Middle frontal gyrus (tissue), 1 donor: ENCODE data around the gene CEACAM16.
"Not testable (repeated sequence)": the region's sequence is repeated elsewhere in the genome, so short reads cannot be mapped to it uniquely, and the experiment has no call there.

Source experiments
- DNase-seq: peaks from one replicate; pipeline ENCODE4 v3.0.0-alpha.2; 2015; ENCODE audit warnings: low spot score; ENCODE audit errors: extremely low spot score

Gene CEACAM16

DNA sequence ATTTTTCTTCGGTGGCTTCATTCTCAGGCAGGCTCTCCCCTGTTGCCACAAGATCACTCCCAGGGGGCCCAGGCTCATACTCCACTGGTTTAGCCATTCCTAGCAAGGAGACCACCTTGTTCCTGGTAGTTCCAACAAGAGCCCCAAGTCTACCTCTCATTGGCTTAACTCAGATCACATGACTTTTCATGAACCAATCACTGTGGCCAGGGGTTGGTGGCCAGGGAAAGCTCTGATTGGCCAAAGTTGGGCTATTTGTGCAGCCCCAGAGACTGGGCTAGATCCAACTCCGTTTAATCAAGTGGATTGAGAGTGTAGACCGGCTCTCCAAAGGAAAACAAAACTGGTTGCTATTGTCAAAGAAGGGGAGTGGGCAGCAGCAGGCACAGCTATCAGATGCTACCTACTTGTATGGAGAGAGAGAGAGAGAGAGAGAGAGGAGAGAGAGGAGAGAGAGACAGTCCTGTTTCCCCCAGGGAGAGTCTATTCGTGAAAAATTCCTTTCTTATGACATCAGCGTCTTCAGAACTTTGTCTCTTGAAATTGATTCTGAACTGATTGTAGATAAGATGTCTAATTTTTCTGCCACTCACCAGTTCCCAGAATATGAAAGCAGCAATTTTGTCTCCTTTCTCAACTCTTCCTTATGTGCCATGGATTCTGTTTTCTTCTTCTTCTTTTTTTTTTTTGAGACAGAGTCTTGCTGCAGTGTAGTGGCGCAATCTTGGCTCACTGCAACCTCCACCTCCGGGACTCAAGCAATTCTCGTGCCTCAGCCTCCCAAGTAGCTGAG lies 21.7 kb upstream of the CEACAM16 start:
- no peak for DNase-seq

- no peak for DNase-seq
These were observed 18.4 kb upstream of the CEACAM16 start for GRCh38 chr19:44680536-44680935.

DNA sequence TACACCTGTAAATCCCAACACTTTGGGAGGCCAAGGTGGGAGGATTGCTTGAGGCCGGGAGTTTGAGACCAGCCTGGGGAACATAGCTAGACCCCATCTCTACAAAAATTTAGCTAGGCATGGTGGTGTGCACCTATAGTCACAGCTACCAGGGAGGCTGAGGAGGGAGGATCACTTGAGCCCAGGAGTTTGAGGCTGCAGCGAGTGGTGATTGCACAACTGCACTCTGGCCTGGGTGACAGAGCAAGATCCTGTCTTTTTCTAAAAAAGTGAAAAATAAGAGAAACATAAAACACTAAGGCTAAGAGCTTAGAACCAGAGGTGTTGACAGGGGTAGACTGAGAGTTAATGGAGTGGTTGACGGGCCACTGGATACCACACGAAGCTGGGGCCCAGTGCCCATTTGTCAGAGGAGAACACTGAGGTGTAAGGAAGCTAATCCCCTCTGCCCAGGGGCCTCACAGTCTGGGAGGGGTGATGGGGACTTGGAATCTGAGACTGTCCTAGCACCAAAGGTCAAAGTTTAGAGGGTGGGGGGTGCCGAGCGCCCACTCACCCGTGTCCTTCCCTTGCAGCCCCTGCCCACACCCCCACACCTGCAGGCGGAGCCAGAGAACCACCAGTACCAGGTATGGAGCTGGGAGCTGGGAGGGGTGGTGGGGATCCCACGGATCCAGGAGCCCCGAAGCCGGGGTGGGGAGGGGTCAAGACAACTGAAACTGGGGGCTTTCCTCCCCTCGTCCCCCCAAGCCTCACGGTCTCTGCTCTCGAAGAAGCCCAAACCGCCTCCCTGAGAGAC lies 16.8 kb upstream of the CEACAM16 start:
- DNase-seq, result no peak

DNA sequence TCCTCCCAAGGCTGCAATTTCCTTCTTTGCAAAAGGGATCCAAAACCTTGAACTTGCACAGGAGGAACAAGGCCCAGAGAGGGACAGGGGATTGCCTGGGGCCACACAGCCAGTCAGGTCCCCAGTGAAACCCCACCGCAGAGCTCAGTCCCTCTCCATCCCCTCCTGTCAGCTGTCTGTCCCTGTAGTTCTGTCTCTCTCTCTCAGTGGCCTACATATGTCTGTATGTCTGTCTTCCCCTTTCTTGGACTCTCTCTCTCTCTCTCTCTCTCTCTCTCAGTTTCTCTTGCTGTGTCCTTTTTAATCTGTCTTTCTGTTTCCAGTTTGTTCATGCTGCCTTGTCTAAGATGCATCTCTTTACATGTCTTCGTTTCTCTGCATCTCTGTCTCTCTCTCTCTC lies 16.1 kb upstream of the CEACAM16 start:
- no peak for DNase-seq

DNA sequence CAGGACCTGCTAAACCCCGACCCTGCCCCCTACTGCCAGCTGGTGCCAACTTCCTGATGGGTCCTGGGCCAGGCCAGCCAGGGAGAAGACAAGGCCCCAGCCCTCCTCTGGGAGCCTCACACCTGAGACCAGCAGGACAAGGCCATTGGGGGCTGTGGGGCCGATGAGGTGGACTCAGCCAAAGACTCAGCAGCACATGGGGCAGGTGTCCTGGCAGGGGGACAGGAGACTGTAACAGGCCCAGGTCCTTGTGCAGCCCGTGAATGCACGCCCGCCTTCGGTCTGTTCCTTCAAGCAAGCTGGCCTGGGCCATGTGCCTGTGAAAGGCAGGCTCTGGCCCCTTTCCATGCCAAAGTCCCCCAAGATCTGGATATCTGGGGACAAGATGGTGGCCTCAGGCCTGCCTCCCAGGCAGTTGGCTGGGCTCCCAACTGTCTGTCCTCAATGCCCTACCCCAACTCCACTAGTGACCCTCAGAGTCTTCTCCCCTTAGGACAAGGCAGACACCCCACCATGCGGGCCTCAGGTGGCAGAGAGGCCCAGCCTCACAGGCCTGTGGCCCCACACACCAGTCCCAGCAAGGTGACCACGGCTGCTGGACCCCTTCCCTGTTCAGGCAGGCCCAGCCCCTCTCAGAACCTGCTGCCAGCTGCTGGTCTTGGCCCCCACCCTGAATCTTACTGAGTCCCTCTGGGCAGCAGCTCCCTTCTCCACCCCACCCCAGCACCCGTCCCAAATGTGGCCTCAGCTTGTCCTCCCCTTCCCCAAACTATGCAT lies 15.3 kb upstream of the CEACAM16 start:
- DNase-seq, result no peak

GRCh38 chr19:44684396-44684795 lies 14.6 kb upstream of the CEACAM16 start:
- not testable (repeated sequence) for DNase-seq

GRCh38 chr19:44684892-44685863 lies 13.8 kb upstream of the CEACAM16 start:
- no peak for DNase-seq

GRCh38 chr19:44685877-44686276 lies 13.1 kb upstream of the CEACAM16 start:
- DNase-seq, result no peak

DNA sequence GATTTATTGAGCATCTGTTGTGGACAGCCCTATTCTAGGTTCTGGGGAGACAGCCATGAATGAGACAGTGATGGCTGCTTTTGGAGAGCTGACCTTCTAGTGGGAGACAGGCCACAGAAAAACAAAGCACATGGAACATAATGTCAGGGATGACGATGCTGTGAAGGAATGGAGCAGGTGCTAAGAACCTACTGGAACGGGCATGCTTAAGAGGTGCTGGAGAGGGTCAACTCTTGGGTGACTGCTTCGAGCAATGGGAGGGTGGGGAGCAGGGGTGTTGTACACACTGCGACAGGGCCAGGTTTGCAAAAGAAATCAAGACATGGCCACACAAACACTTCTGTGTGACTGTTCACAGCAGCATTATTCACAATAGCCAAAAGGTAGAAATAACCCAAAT lies 12.1 kb upstream of the CEACAM16 start:
- no peak for DNase-seq

DNA sequence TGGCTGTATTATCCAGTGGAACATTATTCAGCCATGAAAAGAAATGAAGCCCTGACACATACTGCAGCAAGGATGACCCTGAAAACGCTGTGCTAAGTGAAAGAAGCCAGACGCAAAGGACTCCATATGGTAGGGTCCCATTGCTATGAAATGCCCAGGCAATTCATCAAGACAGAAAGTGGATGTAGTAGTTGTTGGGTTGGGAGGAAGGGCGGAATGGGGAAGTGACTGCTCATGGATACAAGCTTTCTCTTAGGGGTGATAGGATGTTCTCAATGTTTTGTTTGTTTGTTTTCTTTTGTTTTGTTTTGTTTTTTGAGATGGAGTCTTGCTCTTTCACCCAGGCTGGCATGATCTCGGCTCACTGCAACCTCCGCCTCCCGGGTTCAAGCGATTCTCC lies 11.1 kb upstream of the CEACAM16 start:
- no peak for DNase-seq

DNA sequence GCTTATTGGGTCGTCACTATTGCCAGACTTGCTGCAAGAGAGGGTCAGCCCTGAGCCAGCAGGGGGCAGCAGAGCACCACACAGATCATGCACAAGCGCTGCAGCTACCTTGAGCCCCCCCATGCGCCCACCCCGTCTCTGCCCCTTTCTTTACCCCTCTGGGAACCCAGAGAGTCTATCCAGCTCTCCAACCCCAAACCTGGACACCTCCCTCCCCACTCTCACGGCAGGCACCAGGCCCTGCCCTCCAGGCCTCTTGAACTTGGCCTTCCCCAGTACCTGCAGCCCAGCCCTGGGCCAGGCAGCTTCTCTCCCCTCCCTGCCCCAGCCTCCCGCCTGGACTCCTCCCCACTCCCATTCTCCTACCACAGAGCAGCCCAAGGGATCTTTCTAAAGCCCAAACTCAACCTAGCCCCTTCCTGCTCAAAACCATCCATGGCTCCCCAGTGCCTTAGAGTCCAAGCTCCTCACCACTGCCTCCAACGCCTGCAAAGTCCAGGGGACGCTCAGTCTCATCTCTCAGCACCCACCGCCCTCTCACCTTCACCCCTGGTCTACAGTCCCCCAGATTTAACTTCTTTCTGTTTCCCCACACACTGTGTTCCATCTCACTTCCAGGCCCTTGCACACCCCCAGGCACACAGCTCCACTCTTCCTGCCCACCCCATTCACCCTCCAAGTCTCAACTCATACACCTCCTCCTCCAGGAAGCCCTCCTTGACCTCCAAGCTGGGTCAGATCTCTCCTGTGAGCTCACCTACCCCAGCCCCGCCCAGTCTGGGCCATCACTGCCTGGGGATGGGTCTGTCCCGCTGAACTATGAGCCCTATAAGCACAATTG lies 9.4 kb upstream of the CEACAM16 start:
- DNase-seq, result no peak

DNA sequence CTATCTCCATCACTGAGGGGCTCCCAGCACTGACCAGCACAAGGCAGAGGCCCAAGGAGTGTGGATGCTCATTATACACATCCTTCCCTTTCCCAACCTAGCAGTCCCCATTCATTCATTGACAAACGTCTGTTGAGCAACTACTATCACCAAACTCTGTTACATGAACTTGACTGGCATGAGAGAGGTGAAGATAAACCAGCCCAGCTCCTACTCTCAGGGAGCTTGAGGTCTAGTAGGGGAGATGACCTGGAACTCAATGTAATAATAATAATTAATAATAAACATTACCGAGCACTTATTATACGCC lies 8.9 kb upstream of the CEACAM16 start:
- no peak for DNase-seq

DNA sequence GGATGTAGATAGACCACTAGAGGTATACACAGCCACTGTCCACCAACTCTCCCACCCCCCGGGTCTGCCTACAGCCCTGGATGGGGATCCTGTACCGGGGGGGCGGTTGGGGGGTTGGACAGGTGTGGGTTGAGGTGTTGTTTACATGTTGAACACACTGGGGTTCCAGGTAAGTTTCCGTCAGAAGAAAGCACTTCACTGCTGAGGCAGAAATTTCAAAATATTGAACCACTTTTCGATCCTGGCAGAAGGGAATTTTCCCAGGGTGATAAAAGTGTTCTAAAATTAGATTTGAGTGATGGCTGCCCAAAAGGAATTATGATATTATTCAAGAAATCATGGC lies 6.6 kb upstream of the CEACAM16 start:
- no peak for DNase-seq

GRCh38 chr19:44694184-44694579 lies 4.8 kb upstream of the CEACAM16 start:
- no peak for DNase-seq

DNA sequence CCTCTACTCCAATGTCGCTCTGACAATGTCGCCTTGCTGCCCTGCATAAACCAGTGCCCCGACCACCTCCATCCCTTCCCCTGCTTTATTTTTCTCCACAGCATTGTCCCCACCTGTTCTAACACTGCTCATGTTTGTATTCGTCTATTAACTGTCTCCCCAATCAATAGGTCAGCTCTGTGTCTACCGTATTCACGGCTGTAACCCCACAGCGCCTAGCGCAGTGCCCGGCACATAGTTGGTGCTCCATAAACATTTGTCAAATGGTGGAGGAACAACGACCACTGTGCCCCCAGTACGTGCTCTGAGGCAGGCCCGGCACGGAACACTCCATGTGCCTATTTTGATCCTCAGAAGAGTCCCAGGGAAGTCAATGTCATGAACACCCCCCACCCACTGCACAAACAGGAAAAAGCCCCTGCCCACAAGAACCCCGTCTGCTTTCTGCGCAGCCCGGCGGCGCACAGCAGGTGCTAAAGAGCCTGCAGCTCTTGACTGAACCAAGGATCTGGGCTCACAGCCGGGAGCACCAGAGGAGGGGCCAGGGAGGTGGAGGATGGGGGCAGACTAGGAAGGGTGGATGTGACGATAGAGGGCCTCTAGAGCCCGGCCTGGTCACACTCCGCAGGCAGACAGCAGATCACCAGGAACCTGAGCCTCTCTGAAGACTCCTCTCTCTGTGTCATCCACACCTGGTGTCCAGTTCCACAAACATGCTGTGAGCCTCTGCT lies 1.8 kb upstream of the CEACAM16 start:
- DNase-seq, result no peak

- DNase-seq, result no peak
These were observed 1.3 kb upstream of the CEACAM16 start for GRCh38 chr19:44697670-44698034.

DNA sequence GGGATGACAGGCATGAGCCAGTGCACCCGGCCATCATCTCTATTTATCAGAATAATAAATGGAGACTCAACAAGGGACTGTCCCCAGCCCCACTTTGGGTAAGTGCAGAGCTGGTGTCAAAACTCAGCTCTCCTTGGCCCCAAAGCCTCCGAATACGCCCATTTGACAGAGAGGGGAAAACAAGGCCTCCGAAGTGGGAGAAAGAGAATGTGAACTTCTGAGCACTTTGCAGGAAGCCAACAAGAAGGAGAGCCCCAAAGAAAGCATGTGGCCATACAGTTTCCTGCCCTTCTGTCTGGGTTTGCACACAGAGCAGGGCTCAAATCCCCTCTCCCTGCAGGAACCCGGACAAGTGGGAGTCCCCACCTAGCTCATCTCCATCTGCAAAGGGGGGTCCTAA lies 1.6 kb downstream of the CEACAM16 start:
- DNase-seq, result no peak

DNA sequence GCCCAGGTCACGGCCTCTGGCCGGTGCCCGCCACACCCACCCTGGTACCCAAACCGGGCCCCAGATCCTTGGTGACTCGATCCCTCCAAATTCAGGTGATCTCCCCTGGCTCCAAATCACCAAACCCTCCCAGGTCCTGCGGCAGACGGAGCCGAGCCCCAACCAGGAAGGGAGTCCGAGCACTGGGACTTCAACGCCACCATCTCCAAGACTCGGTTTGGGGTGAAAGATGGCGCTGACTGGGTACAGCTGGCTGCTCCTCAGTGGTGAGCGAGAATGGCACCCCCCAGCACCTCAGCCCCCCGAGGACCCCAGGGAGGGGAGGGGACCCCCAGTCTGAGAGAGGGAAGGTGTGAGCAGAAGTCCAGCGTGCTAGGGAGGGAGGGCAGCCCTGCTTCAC lies 2.3 kb downstream of the CEACAM16 start:
- DNase-seq, result no peak

DNA sequence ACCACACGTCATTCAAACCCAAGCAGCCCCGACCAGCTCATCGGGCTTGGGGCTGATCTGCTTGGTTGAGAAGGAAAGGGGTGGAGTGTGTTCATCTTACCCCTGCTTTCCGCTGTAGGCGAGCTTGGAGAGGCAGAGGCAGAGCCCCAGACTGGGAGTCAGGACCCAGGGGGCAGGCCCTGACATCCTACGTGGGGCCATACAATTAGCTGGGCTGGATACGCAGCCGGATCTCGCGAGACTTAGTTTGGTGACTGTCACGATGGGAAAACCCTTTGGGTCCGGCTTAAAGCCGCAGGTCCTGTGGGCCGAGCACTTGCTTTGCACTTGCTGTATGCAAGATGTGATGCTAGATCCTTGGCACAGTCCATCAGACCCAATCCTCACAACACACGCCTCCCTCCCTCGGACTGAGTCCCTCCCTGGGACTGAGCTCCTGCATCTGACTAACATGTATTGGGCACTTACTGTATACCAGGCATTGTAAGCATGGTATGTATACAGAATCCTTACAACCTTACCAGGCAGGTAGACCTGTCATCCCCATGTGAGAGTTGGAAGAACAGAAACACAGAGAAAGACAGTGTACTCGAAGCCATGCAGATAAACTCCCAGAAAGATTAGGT lies 3.7 kb downstream of the CEACAM16 start:
- no peak for DNase-seq
